ENCODE data around the gene PARD3. TPM values are rescaled to one million over a fixed set of nuclear protein-coding genes. Genes with fewer than 3 reads are reported as not detected.

The PARD3 gene
- total and polyA plus RNA-seq, 10 of the 15 experiments (the other 5 are each of a cell fraction or from before 2014, with no cell fraction given) = 2.6 to 43.1 (median 13.9) TPM

GRCh38 chr10:34644224-34644623, 170.9 kb downstream of the PARD3 start (continued):
- TF ChIP-seq RUNX3 (IDR thresholded peaks at IDR 0.05; ENCODE audit: low read length) (no peak), POU2F2 (IDR thresholded peaks at IDR 0.05; ENCODE audit: borderline replicate concordance, low read depth, low read length) (no peak), SUZ12 (IDR thresholded peaks at IDR 0.05; ENCODE audit: unreplicated experiment) (no peak)

DNA sequence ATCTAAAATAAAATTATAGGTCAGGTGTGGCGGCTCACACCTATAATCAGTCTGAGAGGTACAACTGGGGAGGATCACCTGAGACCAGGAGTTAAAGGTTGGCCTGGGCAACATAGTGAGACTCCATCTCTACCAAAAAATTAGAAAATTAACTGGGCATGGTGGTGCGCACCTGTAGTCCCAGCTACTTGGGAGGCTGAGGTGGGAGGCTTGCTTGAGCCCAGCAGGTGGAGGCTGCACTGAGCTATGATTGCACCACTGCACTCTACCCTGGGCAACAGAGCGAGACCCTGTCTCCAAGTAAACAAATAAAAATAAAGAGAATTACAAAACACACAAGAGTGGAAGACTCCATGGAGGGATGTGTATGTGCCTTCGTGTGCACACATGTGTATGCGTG, 171.5 kb downstream of the PARD3 start:
- BruUV-seq (replicated peaks) = no TSS peak
- H3K27me3 ChIP-seq (replicated peaks in 1 of 2; ENCODE audit: control insufficient read depth in 2 of 2, insufficient read depth in 2 of 2, low read length in 1 of 2) = no peaks in the 10 kb centered on the region
- ATAC-seq (no peak), DNase-seq (ENCODE audit: low read depth, low spot score) (no peak), FAIRE-seq (no peak)
- POLR2A ChIA-PET = interaction anchor here (0.6 kb wide), 1 partner anchor 364 kb away, joined by 5 read pairs; no protein-coding TSS in a partner anchor
- CTCF ChIA-PET = interaction anchor here (1.3 to 7.4 kb wide), 2 partner anchors 23 to 120 kb away, joined by 3 to 210 read pairs; no protein-coding TSS in a partner anchor
- SMC1A ChIA-PET (ENCODE audit: uncharacterized antibody, unreplicated experiment) = interaction anchor here (1.0 to 1.7 kb wide), 2 partner anchors 81 to 119 kb away, joined by 3 to 4 read pairs; no protein-coding TSS in a partner anchor
- no peak overlapping the region for H3K9ac ChIP-seq (ENCODE audit: control insufficient read depth, insufficient read depth, low read length)
- no peaks in the 10 kb centered on the region for H3K9me3 ChIP-seq (replicated peaks; ENCODE audit: control insufficient read depth, insufficient read depth, low read length)
- WGBS (ENCODE audit: insufficient coverage, insufficient replicate concordance, low lambda C conversion rate, missing lambda C conversion rate) = 87% methylated on average over 5 of the region's 5 CpGs
- no peak overlapping the region for H2AFZ ChIP-seq (ENCODE audit: control insufficient read depth, low read depth, low read length)
- H3K4me3 ChIP-seq = no peak overlapping the region
- H3K79me2 ChIP-seq (ENCODE audit: control insufficient read depth, insufficient read depth, low read length) = no peaks in the 10 kb centered on the region
- H3K4me1 ChIP-seq (ENCODE audit: control insufficient read depth, insufficient read depth, low read length) = no peaks in the 10 kb centered on the region
- H4K20me1 ChIP-seq (ENCODE audit: control insufficient read depth, insufficient read depth) = no peaks in the 10 kb centered on the region
- H3K36me3 ChIP-seq (ENCODE audit: control insufficient read depth in 2 of 2, insufficient read depth in 2 of 2, low read length in 1 of 2) = no peaks in the 10 kb centered on the region
- RAD21 ChIA-PET (ENCODE audit: unreplicated experiment) = no interaction called here
- intact Hi-C loops (cut with micrococcal nuclease; ENCODE audit: unreplicated experiment) = no loop called here
- no peak overlapping the region for H3K4me2 ChIP-seq (ENCODE audit: control insufficient read depth, insufficient read depth)
- TF ChIP-seq TCF12 (IDR thresholded peaks at IDR 0.05; ENCODE audit: low read depth, low read length) (no peak), ZBED1 (IDR thresholded peaks at IDR 0.05; ENCODE audit: borderline replicate concordance) (no peak), BHLHE40 (IDR thresholded peaks at IDR 0.05; ENCODE audit: borderline replicate concordance in 1 of 2, low read depth in 2 of 2, low read length in 1 of 2) (no peak), EZH2 (IDR thresholded peaks at IDR 0.05; ENCODE audit: borderline replicate concordance, control insufficient read depth, low read depth, low read length) (no peak), TBL1XR1 (IDR thresholded peaks at IDR 0.05; ENCODE audit: low read depth, low read length) (no peak), IRF4 (IDR thresholded peaks at IDR 0.05; ENCODE audit: low read depth, low read length) (no peak), IKZF1 (conservative IDR thresholded peaks at IDR 0.05) (no peak), NFIC (IDR thresholded peaks at IDR 0.05; ENCODE audit: low read depth, low read length) (no peak), MTA3 (IDR thresholded peaks at IDR 0.05; ENCODE audit: borderline replicate concordance, low read length) (no peak), CTCF (IDR thresholded peaks at IDR 0.05 in 2 of 3, conservative IDR thresholded peaks at IDR 0.05 in 1 of 3; ENCODE audit: control insufficient read depth in 2 of 3, extremely low read depth in 1 of 3, insufficient read depth in 1 of 3, low read depth in 3 of 3, low read length in 3 of 3) (no peak), STAT1 (conservative IDR thresholded peaks at IDR 0.05) (no peak)
- TF ChIP-seq, protein P1, sequence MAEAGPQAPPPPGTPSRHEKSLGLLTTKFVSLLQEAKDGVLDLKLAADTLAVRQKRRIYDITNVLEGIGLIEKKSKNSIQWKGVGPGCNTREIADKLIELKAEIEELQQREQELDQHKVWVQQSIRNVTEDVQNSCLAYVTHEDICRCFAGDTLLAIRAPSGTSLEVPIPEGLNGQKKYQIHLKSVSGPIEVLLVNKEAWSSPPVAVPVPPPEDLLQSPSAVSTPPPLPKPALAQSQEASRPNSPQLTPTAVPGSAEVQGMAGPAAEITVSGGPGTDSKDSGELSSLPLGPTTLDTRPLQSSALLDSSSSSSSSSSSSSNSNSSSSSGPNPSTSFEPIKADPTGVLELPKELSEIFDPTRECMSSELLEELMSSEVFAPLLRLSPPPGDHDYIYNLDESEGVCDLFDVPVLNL (IDR thresholded peaks at IDR 0.05; ENCODE audit: low read depth, low read length) = no peak
- TF ChIP-seq, protein P2, sequence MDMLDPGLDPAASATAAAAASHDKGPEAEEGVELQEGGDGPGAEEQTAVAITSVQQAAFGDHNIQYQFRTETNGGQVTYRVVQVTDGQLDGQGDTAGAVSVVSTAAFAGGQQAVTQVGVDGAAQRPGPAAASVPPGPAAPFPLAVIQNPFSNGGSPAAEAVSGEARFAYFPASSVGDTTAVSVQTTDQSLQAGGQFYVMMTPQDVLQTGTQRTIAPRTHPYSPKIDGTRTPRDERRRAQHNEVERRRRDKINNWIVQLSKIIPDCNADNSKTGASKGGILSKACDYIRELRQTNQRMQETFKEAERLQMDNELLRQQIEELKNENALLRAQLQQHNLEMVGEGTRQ (IDR thresholded peaks at IDR 0.05; ENCODE audit: borderline replicate concordance, low read depth, low read length) = no peak
- in situ Hi-C loops (cut with MboI) = loop anchor here (25.0 kb wide), 1 partner anchor 1456 kb away; no protein-coding TSS in a partner anchor
- H3K27ac ChIP-seq (ENCODE audit: control insufficient read depth, insufficient read depth) = no peak overlapping the region

Data from GM12878 (cell line).